PC-3 (cell line): ENCODE measurements around the gene SLC25A47.

Source experiments
- CTCF ChIP-seq: fragments of 300-600 bp; sonication (generic); conservative IDR thresholded peaks from 2 replicates; pipeline ENCODE4 v1.5.1; 2017; ENCODE audit warnings: antibody characterized with exemption, low read depth, mild to moderate bottlenecking, low read length
- EZH2 ChIP-seq: fragments of 300-600 bp; sonication (generic); IDR thresholded peaks from one replicate; pipeline ENCODE4 v1.6.1; 2017; ENCODE audit warnings: antibody characterized with exemption, mild to moderate bottlenecking, low read length; ENCODE audit not compliant: unreplicated experiment
- EZH2phosphoT487 ChIP-seq: fragments of 300-600 bp; sonication (generic); IDR thresholded peaks from 2 replicates; pipeline ENCODE4 v1.6.1; 2018; ENCODE audit warnings: mild to moderate bottlenecking, antibody characterized with exemption, low read length, borderline replicate concordance

GRCh38 chr14:100292776-100293461 is 30.2 kb upstream of the SLC25A47 start:
- no peak for TF ChIP-seq CTCF
- no peak for TF ChIP-seq EZH2phosphoT487
- TF ChIP-seq EZH2, result no peak
